Neuronal stem cell (in vitro differentiated cells): Measurements from ENCODE around the gene MED4.

Experiments
- DNase-seq: peaks from one replicate; pipeline ENCODE4 v3.0.0-alpha.2; 2013; ENCODE audit warnings: low spot score
- H2AFZ ChIP-seq: one replicate; pipeline ENCODE4 v1.6.1; 2013; ENCODE audit warnings: mild to moderate bottlenecking, low read length, inconsistent platforms
- H2AK5ac ChIP-seq: 2 replicates; pipeline ENCODE4 v1.6.1; 2013; ENCODE audit warnings: low read depth, mild to moderate bottlenecking, inconsistent platforms, low read length, moderate library complexity, mixed read lengths
- H2BK120ac ChIP-seq: 2 replicates; pipeline ENCODE4 v1.6.1; 2013; ENCODE audit warnings: low read depth, mild to moderate bottlenecking, inconsistent platforms, low read length, moderate library complexity, mixed read lengths
- H2BK12ac ChIP-seq: one replicate; pipeline ENCODE4 v1.6.1; 2013; ENCODE audit warnings: low read length, inconsistent platforms
- H2BK15ac ChIP-seq: 2 replicates; pipeline ENCODE4 v1.6.1; 2013; ENCODE audit warnings: mild to moderate bottlenecking, low read length, inconsistent platforms, mixed read lengths
- H2BK5ac ChIP-seq: one replicate; pipeline ENCODE4 v1.6.1; 2013; ENCODE audit warnings: inconsistent platforms, mild to moderate bottlenecking, low read length, moderate library complexity
- H3K14ac ChIP-seq: one replicate; pipeline ENCODE4 v1.6.1; 2013; ENCODE audit warnings: low read length, inconsistent platforms
- H3K18ac ChIP-seq: 2 replicates; pipeline ENCODE4 v1.6.1; 2013; ENCODE audit warnings: low read length, inconsistent platforms
- H3K23ac ChIP-seq: 2 replicates; pipeline ENCODE4 v1.6.1; 2013; ENCODE audit warnings: low read depth, mild to moderate bottlenecking, mixed read lengths, low read length, inconsistent platforms; ENCODE audit not compliant: poor library complexity
- H3K27ac ChIP-seq: replicated peaks from 3 replicates; pipeline ENCODE4 v1.5.1; 2013; ENCODE audit warnings: low read length, inconsistent platforms
- H3K27me3 ChIP-seq, 3 experiments: 2 replicates each; pipeline ENCODE4 v1.6.1; 2013; ENCODE audit warnings: low read length in 3 of 3, mild to moderate bottlenecking in 2 of 3, inconsistent platforms in 1 of 3, low read depth in 1 of 3, mixed read lengths in 1 of 3, moderate library complexity in 1 of 3; ENCODE audit not compliant: control insufficient read depth in 3 of 3, insufficient read depth in 3 of 3
- H3K36me3 ChIP-seq, 2 donors: replicated peaks in 1 of 2; 2 replicates each; pipeline ENCODE4 v1.6.1; 2013; ENCODE audit warnings: low read length in 2 of 2; ENCODE audit not compliant: control insufficient read depth in 2 of 2, insufficient read depth in 2 of 2
- H3K4ac ChIP-seq: 2 replicates; pipeline ENCODE4 v1.6.1; 2013; ENCODE audit warnings: inconsistent platforms, mild to moderate bottlenecking, low read length, moderate library complexity
- H3K4me1 ChIP-seq, 2 donors: 1 replicate in 1 of 2; 2 replicates in 1 of 2; pipeline ENCODE4 v1.6.1; 2013; ENCODE audit warnings: low read length in 2 of 2, low read depth in 1 of 2; ENCODE audit not compliant: control insufficient read depth in 2 of 2, insufficient read depth in 1 of 2
- H3K4me2 ChIP-seq: one replicate; pipeline ENCODE4 v1.6.1; 2013; ENCODE audit warnings: mild to moderate bottlenecking, low read length, inconsistent platforms; ENCODE audit not compliant: insufficient read depth, poor library complexity, severe bottlenecking
- H3K4me3 ChIP-seq, 2 donors: 2 replicates each; pipeline ENCODE4 v1.5.1; 2013; ENCODE audit warnings: low read length in 2 of 2, mild to moderate bottlenecking in 2 of 2, inconsistent platforms in 1 of 2, moderate library complexity in 1 of 2
- H3K79me1 ChIP-seq: one replicate; pipeline ENCODE4 v1.6.1; 2013; ENCODE audit warnings: low read depth, mild to moderate bottlenecking, inconsistent platforms, low read length, moderate library complexity
- H3K9ac ChIP-seq: one replicate; pipeline ENCODE4 v1.6.1; 2013; ENCODE audit warnings: mild to moderate bottlenecking, low read depth, low read length, inconsistent platforms; ENCODE audit not compliant: poor library complexity
- H3K9me3 ChIP-seq, 2 donors: replicated peaks in 1 of 2; 2 replicates each; pipeline versions ENCODE3 to v1.6.1; 2013; ENCODE audit warnings: low read length in 2 of 2, mild to moderate bottlenecking in 2 of 2, inconsistent platforms in 1 of 2, low read depth in 1 of 2, mixed read lengths in 1 of 2, moderate library complexity in 1 of 2; ENCODE audit not compliant: control insufficient read depth in 2 of 2, insufficient read depth in 1 of 2
- H4K8ac ChIP-seq: one replicate; pipeline ENCODE4 v1.6.1; 2013; ENCODE audit warnings: low read depth, mild to moderate bottlenecking, inconsistent platforms, low read length, moderate library complexity
- H4K91ac ChIP-seq: one replicate; pipeline ENCODE4 v1.6.1; 2013; ENCODE audit warnings: low read length, low read depth, mild to moderate bottlenecking, inconsistent platforms; ENCODE audit not compliant: poor library complexity
- WGBS, 2 donors: extraction: QIAGEN DNeasy Blood & Tissue Kit; methylation state at CpG; one replicate each; pipeline ENCODE4 v1.1.7; 2013; ENCODE audit warnings: missing lambda C conversion rate in 2 of 2, mixed read lengths in 1 of 2; ENCODE audit not compliant: insufficient read length in 2 of 2, insufficient replicate concordance in 1 of 2; ENCODE audit errors: extremely low coverage in 2 of 2; 5-methylcytosine and 5-hydroxymethylcytosine counted together

Gene MED4

DNA sequence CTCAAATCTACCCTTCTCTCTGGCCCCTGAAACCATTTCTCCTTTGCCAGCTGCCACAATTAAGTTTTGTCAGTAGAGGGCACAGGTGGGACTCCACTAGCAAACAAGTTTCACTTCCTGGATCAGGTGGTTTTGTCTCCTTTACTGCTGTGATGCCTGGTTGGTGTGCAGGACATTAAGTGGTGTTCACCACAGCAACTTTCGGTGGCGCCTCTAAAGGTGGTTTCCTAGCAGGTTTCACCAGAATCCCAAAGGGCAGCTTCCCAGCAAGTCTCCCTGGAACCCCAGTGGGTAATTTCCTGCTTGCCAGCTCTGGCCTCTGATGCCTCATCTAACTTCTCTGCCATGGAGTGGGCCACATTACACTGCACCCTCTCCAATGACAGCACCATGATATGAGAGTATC is 16.6 kb downstream of the MED4 start:
- no peak overlapping the region for H3K4ac ChIP-seq
- peaks cover 11 to 20% of the 10 kb centered on the region in 2 donors for H3K9me3 ChIP-seq
- H2BK5ac ChIP-seq, result no peak overlapping the region
- no peak overlapping the region for H3K18ac ChIP-seq
- no peak overlapping the region for H2AFZ ChIP-seq
- H3K27ac ChIP-seq, result no peak overlapping the region
- no peak overlapping the region for H4K91ac ChIP-seq
- no CpG with 5 or more reads among the region's 2 CpGs for WGBS, 2 donors
- peak overlapping the region in 1 of 2 donors; percentile 1 for H3K4me3 ChIP-seq
- H3K4me2 ChIP-seq, result no peak overlapping the region
- no peaks in the 10 kb centered on the region for H3K4me1 ChIP-seq
- no peak overlapping the region for H3K14ac ChIP-seq
- peaks cover 30 to 95% of the 10 kb centered on the region in 2 donors for H3K36me3 ChIP-seq
- H2BK12ac ChIP-seq, result no peak overlapping the region
- no peak for DNase-seq
- no peak overlapping the region for H2AK5ac ChIP-seq
- no peak overlapping the region for H2BK15ac ChIP-seq
- H3K9ac ChIP-seq, result no peak overlapping the region
- H3K79me1 ChIP-seq, result no peaks in the 10 kb centered on the region
- no peaks in the 10 kb centered on the region for H3K27me3 ChIP-seq
- H2BK120ac ChIP-seq, result no peak overlapping the region
- no peak overlapping the region for H3K23ac ChIP-seq
- H4K8ac ChIP-seq, result no peak overlapping the region

DNA sequence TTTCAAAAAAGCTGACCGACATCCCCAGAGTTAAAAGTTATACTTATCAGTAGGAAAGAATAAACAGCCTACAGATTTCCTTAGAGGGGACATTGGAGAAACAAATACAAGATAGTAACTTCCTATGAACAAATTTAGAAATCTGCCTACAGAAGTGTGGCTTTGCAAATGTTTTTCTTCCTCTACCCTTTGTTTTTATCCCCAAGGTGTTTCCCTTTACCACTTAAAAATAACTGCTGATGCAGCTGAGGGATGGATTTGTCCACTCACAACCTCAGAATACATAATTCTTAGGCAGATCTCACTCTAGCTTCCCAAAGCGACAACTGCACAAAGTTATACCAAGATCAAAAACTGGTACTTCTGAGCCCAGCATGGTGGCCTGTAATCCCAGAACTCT is 20.9 kb downstream of the MED4 start:
- no peak overlapping the region for H3K4ac ChIP-seq
- no peaks in the 10 kb centered on the region for H3K79me1 ChIP-seq
- no CpG with 5 or more reads among the region's 2 CpGs for WGBS, 2 donors
- H3K18ac ChIP-seq, result no peak overlapping the region
- H3K4me2 ChIP-seq, result no peak overlapping the region
- DNase-seq, result no peak
- H3K4me3 ChIP-seq, result no peak overlapping the region
- H2BK15ac ChIP-seq, result no peak overlapping the region
- H3K27ac ChIP-seq, result no peak overlapping the region
- H3K23ac ChIP-seq, result no peak overlapping the region
- no peak overlapping the region for H2BK120ac ChIP-seq
- H3K9ac ChIP-seq, result no peak overlapping the region
- H2AFZ ChIP-seq, result no peak overlapping the region
- H3K9me3 ChIP-seq, result peaks cover 32 to 61% of the 10 kb centered on the region in 2 donors
- H3K27me3 ChIP-seq, result no peaks in the 10 kb centered on the region
- no peak overlapping the region for H2AK5ac ChIP-seq
- H4K91ac ChIP-seq, result no peak overlapping the region
- H3K36me3 ChIP-seq, result peaks cover 31 to 98% of the 10 kb centered on the region in 2 donors
- no peak overlapping the region for H4K8ac ChIP-seq
- H3K4me1 ChIP-seq, result no peaks in the 10 kb centered on the region
- H3K14ac ChIP-seq, result no peak overlapping the region
- H2BK5ac ChIP-seq, result no peak overlapping the region
- H2BK12ac ChIP-seq, result no peak overlapping the region

DNA sequence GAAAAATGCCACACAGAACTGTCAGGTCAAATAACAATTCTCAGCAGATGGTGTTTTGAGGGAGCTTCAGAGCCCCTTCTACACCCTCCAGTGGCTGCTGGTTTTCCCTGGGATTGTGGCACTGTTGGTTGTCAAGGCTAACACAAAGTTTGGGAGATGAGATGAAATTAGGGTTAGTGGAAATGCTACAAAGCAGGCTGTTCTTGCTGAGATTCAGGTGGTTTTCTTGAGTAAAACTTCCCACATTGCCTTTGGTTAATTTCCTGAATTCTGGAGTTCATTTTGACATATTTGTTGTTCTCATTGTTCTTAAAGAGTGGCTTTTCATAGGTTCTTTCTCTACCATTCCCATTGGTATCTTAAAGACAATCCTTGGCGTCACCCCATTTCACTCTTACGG is 22.1 kb downstream of the MED4 start:
- no peak overlapping the region for H2BK5ac ChIP-seq
- H3K4me3 ChIP-seq, result no peak overlapping the region
- no CpG with 5 or more reads among the region's 2 CpGs for WGBS, 2 donors
- no peak overlapping the region for H3K27ac ChIP-seq
- H3K18ac ChIP-seq, result no peak overlapping the region
- H2BK15ac ChIP-seq, result no peak overlapping the region
- no peak overlapping the region for H3K4ac ChIP-seq
- no peak overlapping the region for H3K4me2 ChIP-seq
- no peak overlapping the region for H3K23ac ChIP-seq
- H2AFZ ChIP-seq, result no peak overlapping the region
- H3K36me3 ChIP-seq, result peaks cover 30 to 98% of the 10 kb centered on the region in 2 donors
- H3K4me1 ChIP-seq, result no peaks in the 10 kb centered on the region
- no peak overlapping the region for H3K14ac ChIP-seq
- no peak overlapping the region for H4K8ac ChIP-seq
- H2BK12ac ChIP-seq, result no peak overlapping the region
- H3K79me1 ChIP-seq, result no peaks in the 10 kb centered on the region
- H4K91ac ChIP-seq, result no peak overlapping the region
- H3K9ac ChIP-seq, result no peak overlapping the region
- DNase-seq, result no peak
- no peak overlapping the region for H2AK5ac ChIP-seq
- no peaks in the 10 kb centered on the region for H3K27me3 ChIP-seq
- H3K9me3 ChIP-seq, result peaks cover 35 to 73% of the 10 kb centered on the region in 2 donors
- H2BK120ac ChIP-seq, result no peak overlapping the region

DNA sequence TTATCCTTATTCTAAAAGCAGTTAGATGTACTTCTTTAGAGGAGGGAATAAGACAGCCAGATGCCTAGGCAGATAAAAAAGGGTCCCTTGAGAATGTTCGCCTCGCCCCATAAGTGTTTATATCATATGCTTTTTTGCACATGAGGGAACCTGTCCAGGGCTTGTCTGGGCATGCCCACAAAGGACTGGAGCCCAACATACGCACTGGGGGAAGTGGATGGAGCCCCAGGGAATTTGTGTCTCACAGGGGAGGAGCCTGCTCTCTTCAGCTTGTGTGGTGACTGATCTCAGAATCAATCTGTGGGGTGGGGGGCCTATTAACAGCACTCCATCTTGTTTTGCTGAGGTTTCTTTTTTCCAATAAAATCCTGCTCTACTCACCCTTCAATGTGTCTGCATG is 22.6 kb downstream of the MED4 start:
- no peak overlapping the region for H2BK12ac ChIP-seq
- no peak overlapping the region for H3K9ac ChIP-seq
- no peak overlapping the region for H4K8ac ChIP-seq
- H3K18ac ChIP-seq, result no peak overlapping the region
- H2BK120ac ChIP-seq, result no peak overlapping the region
- no peak overlapping the region for H3K4ac ChIP-seq
- WGBS, 2 donors, result no CpG with 5 or more reads among the region's 3 CpGs
- no peaks in the 10 kb centered on the region for H3K4me1 ChIP-seq
- H2BK5ac ChIP-seq, result no peak overlapping the region
- H3K36me3 ChIP-seq, result peaks cover 31 to 98% of the 10 kb centered on the region in 2 donors
- no peak overlapping the region for H3K27ac ChIP-seq
- H2AFZ ChIP-seq, result no peak overlapping the region
- H3K23ac ChIP-seq, result no peak overlapping the region
- DNase-seq, result no peak
- H3K4me2 ChIP-seq, result no peak overlapping the region
- H3K9me3 ChIP-seq, result peaks cover 38 to 78% of the 10 kb centered on the region in 2 donors
- H4K91ac ChIP-seq, result no peak overlapping the region
- no peak overlapping the region for H2BK15ac ChIP-seq
- no peak overlapping the region for H3K14ac ChIP-seq
- no peak overlapping the region for H3K4me3 ChIP-seq
- H2AK5ac ChIP-seq, result no peak overlapping the region
- no peaks in the 10 kb centered on the region for H3K79me1 ChIP-seq
- no peaks in the 10 kb centered on the region for H3K27me3 ChIP-seq
